Keratinocyte (primary cell): Measurements from ENCODE around the gene SMIM45.

Experiments used
- DNase-seq: peaks from one replicate; pipeline ENCODE4 v3.0.0-alpha.2; 2011; ENCODE audit warnings: low read depth, missing footprints, low spot score
- FAIRE-seq: peaks from 2 replicates; lab custom pipeline; 2011; peaks lifted over from hg19 to GRCh38; lab: Jason Lieb, UNC
- H2AFZ ChIP-seq: 2 replicates; pipeline ENCODE4 v1.6.0; 2012; ENCODE audit warnings: low read length, control low read depth, inconsistent platforms; ENCODE audit not compliant: control insufficient read depth
- H3K27ac ChIP-seq: 2 replicates; pipeline ENCODE4 v1.5.1; 2011; ENCODE audit warnings: low read length; ENCODE audit not compliant: control insufficient read depth, insufficient read depth
- H3K27me3 ChIP-seq: 3 replicates; pipeline ENCODE4 v1.6.0; 2011; ENCODE audit warnings: low read length; ENCODE audit not compliant: control insufficient read depth, insufficient read depth; ENCODE audit errors: extremely low read depth
- H3K36me3 ChIP-seq, 2 experiments: 2 replicates in 1 of 2; 3 replicates in 1 of 2; pipeline ENCODE4 v1.5.1; 2011; ENCODE audit warnings: low read length in 2 of 2, mild to moderate bottlenecking in 1 of 2; ENCODE audit not compliant: control insufficient read depth in 2 of 2, insufficient read depth in 2 of 2; ENCODE audit errors: extremely low read depth in 1 of 2
- H3K4me1 ChIP-seq: 3 replicates; pipeline ENCODE4 v1.5.1; 2011; ENCODE audit warnings: low read length; ENCODE audit not compliant: control insufficient read depth, insufficient read depth; ENCODE audit errors: extremely low read depth
- H3K4me2 ChIP-seq: 3 replicates; pipeline ENCODE4 v1.6.0; 2011; ENCODE audit warnings: low read depth, low read length; ENCODE audit not compliant: control insufficient read depth, insufficient read depth; ENCODE audit errors: extremely low read depth
- H3K4me3 ChIP-seq, 3 experiments: fragments of 200-600 bp in 1 of 3; sonication (generic) in 1 of 3; 2 replicates in 2 of 3; 3 replicates in 1 of 3; pipeline ENCODE4 v1.5.1; 2011 to 2016; ENCODE audit warnings: low read length in 3 of 3, mild to moderate bottlenecking in 3 of 3, control low read depth in 2 of 3, inconsistent platforms in 1 of 3, low read depth in 1 of 3, mixed read lengths in 1 of 3, mixed run types in 1 of 3, moderate library complexity in 1 of 3; ENCODE audit not compliant: control insufficient read depth in 2 of 3, insufficient read depth in 2 of 3; ENCODE audit errors: extremely low read depth in 1 of 3
- H3K79me2 ChIP-seq: 2 replicates; pipeline ENCODE4 v1.6.0; 2012; ENCODE audit warnings: low read length; ENCODE audit not compliant: control insufficient read depth, insufficient read depth
- H3K9ac ChIP-seq: 3 replicates; pipeline ENCODE4 v1.6.0; 2011; ENCODE audit warnings: low read length; ENCODE audit not compliant: control insufficient read depth, insufficient read depth; ENCODE audit errors: extremely low read depth
- H3K9me1 ChIP-seq: 3 replicates; pipeline ENCODE4 v1.6.0; 2011; ENCODE audit warnings: low read length; ENCODE audit not compliant: control insufficient read depth, insufficient read depth; ENCODE audit errors: extremely low read depth
- H3K9me3 ChIP-seq: 2 replicates; pipeline ENCODE4 v1.5.1; 2012; ENCODE audit warnings: low read depth, low read length; ENCODE audit not compliant: control insufficient read depth
- H4K20me1 ChIP-seq: 3 replicates; pipeline ENCODE4 v1.6.0; 2011; ENCODE audit warnings: low read length; ENCODE audit not compliant: control insufficient read depth, insufficient read depth; ENCODE audit errors: extremely low read depth
- EZH2 ChIP-seq: IDR thresholded peaks from one replicate; pipeline ENCODE4 v1.6.1; 2012; ENCODE audit warnings: inconsistent platforms, mild to moderate bottlenecking, low read length, moderate library complexity
- dilution Hi-C: fragments of 300-500 bp; cut with MboI; formaldehyde crosslinking; loops from one replicate; pipeline ENCODE4 v1.7.0; 2020; ENCODE audit warnings: low sequenced_read_pairs; ENCODE audit not compliant: extremely low pct_ligation_motif_present
- TF ChIP-seq, protein P1 (sequence below), 3 experiments: IDR thresholded peaks in 1 of 3; conservative IDR thresholded peaks in 1 of 3; optimal IDR thresholded peaks in 1 of 3; 2 replicates in 2 of 3; 3 replicates in 1 of 3; pipeline versions ENCODE3 to v1.5.1; 2011; ENCODE audit warnings: low read length in 3 of 3, mild to moderate bottlenecking in 3 of 3, moderate library complexity in 2 of 3, control low read depth in 1 of 3, inconsistent platforms in 1 of 3; ENCODE audit not compliant: insufficient read depth in 2 of 3; ENCODE audit errors: extremely low read depth in 1 of 3

The SMIM45 gene

DNA sequence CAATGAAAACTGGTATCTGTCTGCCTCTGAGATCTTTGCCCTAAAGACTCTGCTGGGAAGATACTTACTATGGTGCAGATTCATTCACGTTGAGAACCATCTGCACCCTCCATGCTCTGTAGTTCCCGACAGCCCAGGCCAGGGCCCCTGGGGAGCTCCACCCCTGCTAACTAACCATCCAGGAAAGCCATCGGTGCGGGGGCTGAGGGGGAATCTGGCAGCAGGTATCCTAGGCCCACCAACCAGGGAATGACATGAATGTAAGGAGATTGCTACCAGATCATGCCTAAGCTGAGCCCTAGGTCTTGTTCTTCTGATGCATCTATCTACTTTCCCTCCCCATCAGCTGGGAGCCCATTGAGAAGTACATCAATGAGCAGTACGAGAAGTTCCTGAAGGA lies 35.3 kb downstream of the SMIM45 start:
- no peaks in the 10 kb centered on the region for H3K4me1 ChIP-seq
- no peaks in the 10 kb centered on the region for H4K20me1 ChIP-seq
- H3K79me2 ChIP-seq: no peaks in the 10 kb centered on the region
- H3K9ac ChIP-seq: no peak overlapping the region
- H3K9me3 ChIP-seq: no peaks in the 10 kb centered on the region
- no peaks in the 10 kb centered on the region for H3K36me3 ChIP-seq
- dilution Hi-C loops: no loop called here
- H3K4me3 ChIP-seq: no peak overlapping the region
- peaks cover 12% of the 10 kb centered on the region for H3K27me3 ChIP-seq
- DNase-seq (no peak), FAIRE-seq (no peak)
- no peak overlapping the region for H2AFZ ChIP-seq
- no peak overlapping the region for H3K4me2 ChIP-seq
- no peaks in the 10 kb centered on the region for H3K9me1 ChIP-seq
- TF ChIP-seq EZH2: no peak
- TF ChIP-seq, protein P1, sequence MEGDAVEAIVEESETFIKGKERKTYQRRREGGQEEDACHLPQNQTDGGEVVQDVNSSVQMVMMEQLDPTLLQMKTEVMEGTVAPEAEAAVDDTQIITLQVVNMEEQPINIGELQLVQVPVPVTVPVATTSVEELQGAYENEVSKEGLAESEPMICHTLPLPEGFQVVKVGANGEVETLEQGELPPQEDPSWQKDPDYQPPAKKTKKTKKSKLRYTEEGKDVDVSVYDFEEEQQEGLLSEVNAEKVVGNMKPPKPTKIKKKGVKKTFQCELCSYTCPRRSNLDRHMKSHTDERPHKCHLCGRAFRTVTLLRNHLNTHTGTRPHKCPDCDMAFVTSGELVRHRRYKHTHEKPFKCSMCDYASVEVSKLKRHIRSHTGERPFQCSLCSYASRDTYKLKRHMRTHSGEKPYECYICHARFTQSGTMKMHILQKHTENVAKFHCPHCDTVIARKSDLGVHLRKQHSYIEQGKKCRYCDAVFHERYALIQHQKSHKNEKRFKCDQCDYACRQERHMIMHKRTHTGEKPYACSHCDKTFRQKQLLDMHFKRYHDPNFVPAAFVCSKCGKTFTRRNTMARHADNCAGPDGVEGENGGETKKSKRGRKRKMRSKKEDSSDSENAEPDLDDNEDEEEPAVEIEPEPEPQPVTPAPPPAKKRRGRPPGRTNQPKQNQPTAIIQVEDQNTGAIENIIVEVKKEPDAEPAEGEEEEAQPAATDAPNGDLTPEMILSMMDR (optimal IDR thresholded peaks at IDR 0.05 in 1 of 3, IDR thresholded peaks at IDR 0.05 in 1 of 3, conservative IDR thresholded peaks at IDR 0.05 in 1 of 3; ENCODE audit: extremely low read depth in 1 of 3, insufficient read depth in 2 of 3, low read length in 3 of 3): no peak
- H3K27ac ChIP-seq: no peak overlapping the region

GRCh38 chr22:41989246-41989645 lies 37.3 kb downstream of the SMIM45 start:
- TF ChIP-seq EZH2: no peak
- TF ChIP-seq, protein P1 (optimal IDR thresholded peaks at IDR 0.05 in 1 of 3, IDR thresholded peaks at IDR 0.05 in 1 of 3, conservative IDR thresholded peaks at IDR 0.05 in 1 of 3; ENCODE audit: extremely low read depth in 1 of 3, insufficient read depth in 2 of 3, low read length in 3 of 3): no peak
- Histone ChIP-seq H3K79me2 (no peaks in the 10 kb centered on the region), H3K4me1 (no peaks in the 10 kb centered on the region), H3K36me3 (no peaks in the 10 kb centered on the region), H3K27ac (no peak overlapping the region), H3K9me1 (no peaks in the 10 kb centered on the region), H3K4me3 (no peak overlapping the region), H3K4me2 (no peak overlapping the region), H3K9ac (no peak overlapping the region), H4K20me1 (no peaks in the 10 kb centered on the region), H3K9me3 (no peaks in the 10 kb centered on the region), H3K27me3 (peaks cover 12% of the 10 kb centered on the region), H2AFZ (no peak overlapping the region)
- FAIRE-seq (no peak), DNase-seq (no peak)
- dilution Hi-C loops: no loop called here
